ENCODE results near the gene KCNAB3.
"Not testable (repeated sequence)": the region's sequence is repeated elsewhere in the genome, so short reads cannot be mapped to it uniquely, and the experiment has no call there.

Gene KCNAB3

DNA sequence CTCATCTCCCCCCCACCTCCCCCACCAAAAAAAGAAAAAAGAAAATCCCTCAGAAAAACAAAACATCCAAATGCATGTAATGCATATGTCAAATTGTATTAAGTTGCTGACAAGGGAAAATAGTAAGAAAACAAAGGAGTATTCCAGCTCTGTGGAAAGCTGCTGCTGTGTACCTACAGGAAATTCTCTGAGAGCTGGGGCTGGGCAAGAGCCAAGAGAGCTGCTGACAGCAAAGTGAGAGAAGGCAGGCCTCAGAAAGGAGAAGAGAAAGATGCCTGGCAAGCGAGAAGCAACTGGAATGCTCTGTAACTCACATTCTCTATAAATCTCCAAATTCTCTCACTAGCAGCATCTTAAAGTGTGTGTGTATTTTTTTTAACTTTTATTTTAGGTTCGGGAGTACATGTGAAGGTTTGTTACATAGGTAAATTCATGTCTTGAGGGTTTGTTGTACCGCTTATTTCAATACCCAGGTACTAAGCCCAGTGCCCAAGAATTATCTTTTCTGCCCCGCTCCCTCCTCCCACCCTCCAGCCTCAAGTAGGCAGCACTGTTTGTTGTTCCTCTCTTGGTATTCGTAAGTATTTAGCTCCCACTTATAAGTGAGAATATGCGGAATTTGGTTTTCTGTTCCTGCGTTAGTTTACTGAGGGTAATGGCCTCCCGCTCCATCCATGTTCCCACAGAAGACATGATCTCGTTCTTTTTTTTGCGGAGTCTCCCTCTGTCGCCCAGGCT is 26.7 kb upstream of the KCNAB3 start:
- Mint-ChIP-seq H3K36me3 (ENCODE audit: low read depth) (peaks cover 2% of the 10 kb centered on the region), H3K27me3 (ENCODE audit: low read depth) (no peaks in the 10 kb centered on the region), H3K27ac (peak overlapping the region; percentile 62 to 76 (median 65)), H3K4me3 (no peak overlapping the region), H3K4me1 (peaks cover 9% of the 10 kb centered on the region), H3K9me3 (no peaks in the 10 kb centered on the region)
- TF ChIP-seq, protein P1, sequence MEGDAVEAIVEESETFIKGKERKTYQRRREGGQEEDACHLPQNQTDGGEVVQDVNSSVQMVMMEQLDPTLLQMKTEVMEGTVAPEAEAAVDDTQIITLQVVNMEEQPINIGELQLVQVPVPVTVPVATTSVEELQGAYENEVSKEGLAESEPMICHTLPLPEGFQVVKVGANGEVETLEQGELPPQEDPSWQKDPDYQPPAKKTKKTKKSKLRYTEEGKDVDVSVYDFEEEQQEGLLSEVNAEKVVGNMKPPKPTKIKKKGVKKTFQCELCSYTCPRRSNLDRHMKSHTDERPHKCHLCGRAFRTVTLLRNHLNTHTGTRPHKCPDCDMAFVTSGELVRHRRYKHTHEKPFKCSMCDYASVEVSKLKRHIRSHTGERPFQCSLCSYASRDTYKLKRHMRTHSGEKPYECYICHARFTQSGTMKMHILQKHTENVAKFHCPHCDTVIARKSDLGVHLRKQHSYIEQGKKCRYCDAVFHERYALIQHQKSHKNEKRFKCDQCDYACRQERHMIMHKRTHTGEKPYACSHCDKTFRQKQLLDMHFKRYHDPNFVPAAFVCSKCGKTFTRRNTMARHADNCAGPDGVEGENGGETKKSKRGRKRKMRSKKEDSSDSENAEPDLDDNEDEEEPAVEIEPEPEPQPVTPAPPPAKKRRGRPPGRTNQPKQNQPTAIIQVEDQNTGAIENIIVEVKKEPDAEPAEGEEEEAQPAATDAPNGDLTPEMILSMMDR (IDR thresholded peaks at IDR 0.05; ENCODE audit: unreplicated experiment in 3 of 3), result no peak

DNA sequence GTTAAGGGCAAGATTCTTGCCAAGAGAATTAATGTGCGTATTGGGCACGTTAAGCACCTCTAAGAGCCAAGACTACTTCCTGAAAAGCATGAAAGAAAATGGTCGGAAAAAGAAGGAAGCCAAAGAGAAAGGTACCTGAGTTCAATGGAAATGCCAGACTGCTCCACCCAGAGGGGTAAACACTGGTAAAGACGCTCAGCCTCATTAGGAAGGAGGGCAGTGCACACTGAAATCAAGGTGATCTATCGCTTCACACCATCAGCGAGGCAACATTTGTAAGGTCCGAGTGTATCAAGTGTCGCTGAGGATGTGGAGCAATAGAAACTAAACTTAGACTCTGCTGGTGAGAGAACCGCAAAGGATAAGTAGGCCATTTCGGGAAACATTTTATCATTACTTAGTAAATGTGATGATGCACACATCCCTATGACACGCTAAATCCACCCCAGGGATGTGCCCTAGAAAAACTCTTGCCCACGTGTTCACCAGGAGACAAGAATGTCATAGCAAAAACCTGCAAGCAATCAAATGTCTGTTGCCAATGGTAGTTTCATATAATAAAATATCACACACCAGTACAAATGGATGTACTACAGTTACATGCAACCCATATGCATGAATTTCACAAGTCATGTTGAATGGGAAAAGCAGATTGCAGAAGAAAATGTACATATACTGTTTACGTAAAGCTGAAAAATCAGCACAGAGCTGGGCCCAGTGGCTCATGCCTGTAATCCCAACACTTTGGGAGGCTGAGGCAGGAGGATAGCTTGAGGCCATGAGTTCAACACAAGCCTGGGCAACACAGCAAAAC is 26.0 kb upstream of the KCNAB3 start:
- Mint-ChIP-seq H3K4me1 (peaks cover 9% of the 10 kb centered on the region), H3K9me3 (no peaks in the 10 kb centered on the region), H3K4me3 (no peak overlapping the region), H3K27me3 (ENCODE audit: low read depth) (no peaks in the 10 kb centered on the region), H3K36me3 (ENCODE audit: low read depth) (peaks cover 3% of the 10 kb centered on the region), H3K27ac (peak overlapping the region; percentile 62 to 76 (median 65))
- TF ChIP-seq, protein P1 (IDR thresholded peaks at IDR 0.05; ENCODE audit: unreplicated experiment in 3 of 3), result no peak

DNA sequence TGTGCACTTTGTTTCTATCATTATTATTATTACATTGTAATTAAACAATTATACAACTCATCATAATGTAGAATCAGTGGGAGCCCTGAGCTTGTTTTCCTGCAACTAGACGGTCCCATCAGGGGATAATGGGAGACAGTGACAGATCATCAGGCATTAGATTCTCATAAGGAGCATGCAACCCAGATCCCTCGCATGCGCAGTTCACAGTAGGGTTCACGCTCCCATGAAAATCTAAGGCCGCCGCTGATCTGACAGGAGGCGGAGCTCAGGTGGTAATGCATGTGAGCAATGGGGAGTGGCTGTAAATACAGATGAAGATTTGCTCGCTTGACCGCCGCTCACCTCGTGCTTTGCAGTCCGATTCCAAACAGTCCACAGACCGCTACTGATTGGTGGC is 23.6 kb upstream of the KCNAB3 start:
- not testable (repeated sequence) for H3K9me3 Mint-ChIP-seq; H3K27me3 Mint-ChIP-seq (ENCODE audit: low read depth)
- peaks cover 27% of the 10 kb centered on the region for H3K36me3 Mint-ChIP-seq (ENCODE audit: low read depth)

DNA sequence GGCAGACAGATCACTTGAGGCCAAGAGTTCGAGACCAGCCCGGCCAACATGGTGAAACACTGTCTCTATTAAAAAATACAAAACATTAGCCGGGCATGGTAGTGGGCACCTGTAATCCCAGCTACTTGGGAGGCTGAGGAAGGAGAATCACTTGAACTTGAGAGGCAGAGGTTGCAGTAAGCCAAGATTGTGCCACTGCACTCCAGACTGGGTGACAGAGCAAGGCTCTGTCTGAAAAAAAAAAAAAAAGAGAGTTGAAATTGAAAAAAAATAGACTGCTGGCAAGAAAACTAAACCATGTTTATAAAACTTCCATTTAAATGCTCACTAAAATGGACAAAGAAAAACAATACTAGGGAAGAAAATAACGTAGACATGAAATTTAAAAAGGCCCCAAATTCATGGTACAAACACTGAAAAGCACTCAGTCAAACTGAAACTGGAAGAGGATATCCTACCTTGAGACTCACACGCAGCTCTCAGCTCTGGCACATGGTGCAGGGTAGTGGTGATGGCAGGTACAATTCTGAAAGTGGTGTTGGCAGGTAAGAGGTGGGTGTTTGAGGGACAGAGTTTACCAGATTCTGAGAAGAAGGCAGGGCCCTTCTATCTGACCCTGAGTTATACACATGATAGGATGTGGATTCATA is 21.6 kb upstream of the KCNAB3 start:
- Mint-ChIP-seq H3K27me3 (ENCODE audit: low read depth) (no peaks in the 10 kb centered on the region), H3K9me3 (no peaks in the 10 kb centered on the region), H3K4me1 (peaks cover 6% of the 10 kb centered on the region), H3K36me3 (ENCODE audit: low read depth) (peaks cover 43% of the 10 kb centered on the region), H3K27ac (no peak overlapping the region), H3K4me3 (no peak overlapping the region)
- TF ChIP-seq, protein P1 (IDR thresholded peaks at IDR 0.05; ENCODE audit: unreplicated experiment in 3 of 3), result no peak

More for the DNA sequence above, 23.6 kb upstream of the KCNAB3 start:
- not testable (repeated sequence) for H3K27ac Mint-ChIP-seq, H3K4me1 Mint-ChIP-seq, H3K4me3 Mint-ChIP-seq

DNA sequence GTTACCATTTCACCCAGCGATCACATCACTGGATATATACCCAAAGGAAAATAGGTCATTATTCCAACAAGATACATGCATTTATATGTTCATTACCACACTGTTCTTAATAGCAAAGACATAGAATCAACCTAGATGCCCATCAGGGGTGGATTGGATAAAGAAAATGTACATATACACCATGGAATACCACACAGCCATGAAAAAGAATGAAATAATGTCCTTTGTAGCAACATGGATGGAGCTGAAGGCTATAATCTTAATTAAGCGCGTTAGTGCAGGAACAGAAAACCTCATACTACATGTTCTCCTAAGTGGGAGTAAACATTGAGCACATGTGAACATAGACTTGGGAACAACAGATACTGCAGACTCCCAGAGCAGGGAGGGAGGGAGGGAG is 20.9 kb upstream of the KCNAB3 start:
- no peak overlapping the region for H3K27ac Mint-ChIP-seq
- no peaks in the 10 kb centered on the region for H3K27me3 Mint-ChIP-seq (ENCODE audit: low read depth)
- H3K4me1 Mint-ChIP-seq, result no peaks in the 10 kb centered on the region
- no peaks in the 10 kb centered on the region for H3K9me3 Mint-ChIP-seq
- peaks cover 48% of the 10 kb centered on the region for H3K36me3 Mint-ChIP-seq (ENCODE audit: low read depth)
- H3K4me3 Mint-ChIP-seq, result no peak overlapping the region
- TF ChIP-seq, protein P1 (IDR thresholded peaks at IDR 0.05; ENCODE audit: unreplicated experiment in 3 of 3), result no peak

DNA sequence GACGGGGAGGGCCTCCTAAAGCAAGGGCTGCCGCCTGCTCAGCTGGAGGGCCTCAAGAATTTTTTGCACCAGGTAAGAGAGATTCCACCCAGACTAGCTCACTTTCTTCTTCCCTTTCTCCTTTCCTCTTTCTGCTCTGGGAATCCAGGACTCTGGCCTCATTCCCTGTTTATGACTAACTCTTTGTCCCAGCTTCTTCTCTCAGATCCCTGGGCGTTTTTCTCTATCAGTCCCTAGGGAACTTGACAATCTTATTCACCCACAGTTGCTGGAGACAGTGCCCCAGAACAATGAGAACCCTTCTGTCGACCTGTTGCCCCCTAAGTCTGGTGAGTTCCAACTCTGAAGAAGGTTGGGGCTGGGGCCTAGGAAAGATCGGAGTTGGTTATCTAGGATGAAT is 18.0 kb upstream of the KCNAB3 start:
- H3K4me1 Mint-ChIP-seq, result peaks cover 5% of the 10 kb centered on the region
- H3K36me3 Mint-ChIP-seq (ENCODE audit: low read depth), result peaks cover 73% of the 10 kb centered on the region
- TF ChIP-seq, protein P1 (IDR thresholded peaks at IDR 0.05; ENCODE audit: unreplicated experiment in 3 of 3), result no peak
- no peaks in the 10 kb centered on the region for H3K27me3 Mint-ChIP-seq (ENCODE audit: low read depth)
- H3K9me3 Mint-ChIP-seq, result no peaks in the 10 kb centered on the region
- no peak overlapping the region for H3K4me3 Mint-ChIP-seq
- no peak overlapping the region for H3K27ac Mint-ChIP-seq
